Upper lobe of left lung (tissue), 4 donors: Measurements from ENCODE around the gene HTR2A.

Experiments
- EP300 ChIP-seq, 4 donors: sonication (generic); formaldehyde crosslinking; IDR thresholded peaks; one replicate each; pipeline ENCODE4 v1.5.1; 2017; ENCODE audit warnings: antibody characterized with exemption in 4 of 4, control low read depth in 2 of 4
- POLR2A ChIP-seq, 4 donors: fragments of 450-650 bp; IDR thresholded peaks; one replicate each; pipeline ENCODE4 v1.5.1; 2016 to 2017; ENCODE audit warnings: antibody characterized with exemption in 4 of 4, mild to moderate bottlenecking in 2 of 4
- POLR2AphosphoS5 ChIP-seq, 2 donors: sonication (generic); formaldehyde crosslinking; IDR thresholded peaks; one replicate each; pipeline ENCODE4 v1.5.1; 2017; ENCODE audit warnings: antibody characterized with exemption in 2 of 2
- TF ChIP-seq, protein P1 (sequence below), 6 experiments: fragments of 450-650 bp in 4 of 6; fragments of 200-600 bp in 2 of 6; sonication (generic) in 2 of 6; IDR thresholded peaks; one replicate each; pipeline ENCODE4 v1.5.1; 2016 to 2019; ENCODE audit warnings: antibody characterized with exemption in 6 of 6

DNA sequence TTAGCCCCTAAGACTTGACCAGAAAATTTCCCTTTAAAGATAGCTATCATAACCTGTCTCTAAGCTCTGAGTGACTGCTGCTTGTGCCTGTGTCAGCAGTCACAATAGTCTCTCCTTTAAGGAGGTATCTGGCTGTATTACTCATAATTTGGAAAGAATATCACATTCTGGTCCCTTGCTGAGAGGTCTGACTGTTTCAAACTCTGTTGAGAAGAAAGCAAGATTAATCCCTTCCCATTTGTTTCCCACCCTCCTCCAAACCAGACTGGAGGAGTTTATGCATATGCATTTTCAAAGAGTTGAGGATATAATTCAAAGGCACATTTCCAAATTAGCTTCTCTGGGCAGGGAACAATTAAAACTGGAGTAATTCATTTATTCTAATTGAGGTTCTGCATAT is 2.3 kb downstream of the HTR2A start:
- TF ChIP-seq, protein P1, sequence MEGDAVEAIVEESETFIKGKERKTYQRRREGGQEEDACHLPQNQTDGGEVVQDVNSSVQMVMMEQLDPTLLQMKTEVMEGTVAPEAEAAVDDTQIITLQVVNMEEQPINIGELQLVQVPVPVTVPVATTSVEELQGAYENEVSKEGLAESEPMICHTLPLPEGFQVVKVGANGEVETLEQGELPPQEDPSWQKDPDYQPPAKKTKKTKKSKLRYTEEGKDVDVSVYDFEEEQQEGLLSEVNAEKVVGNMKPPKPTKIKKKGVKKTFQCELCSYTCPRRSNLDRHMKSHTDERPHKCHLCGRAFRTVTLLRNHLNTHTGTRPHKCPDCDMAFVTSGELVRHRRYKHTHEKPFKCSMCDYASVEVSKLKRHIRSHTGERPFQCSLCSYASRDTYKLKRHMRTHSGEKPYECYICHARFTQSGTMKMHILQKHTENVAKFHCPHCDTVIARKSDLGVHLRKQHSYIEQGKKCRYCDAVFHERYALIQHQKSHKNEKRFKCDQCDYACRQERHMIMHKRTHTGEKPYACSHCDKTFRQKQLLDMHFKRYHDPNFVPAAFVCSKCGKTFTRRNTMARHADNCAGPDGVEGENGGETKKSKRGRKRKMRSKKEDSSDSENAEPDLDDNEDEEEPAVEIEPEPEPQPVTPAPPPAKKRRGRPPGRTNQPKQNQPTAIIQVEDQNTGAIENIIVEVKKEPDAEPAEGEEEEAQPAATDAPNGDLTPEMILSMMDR (IDR thresholded peaks at IDR 0.05) = no peak
- TF ChIP-seq EP300 (IDR thresholded peaks at IDR 0.05) (no peak), POLR2A (IDR thresholded peaks at IDR 0.05) (no peak), POLR2AphosphoS5 (IDR thresholded peaks at IDR 0.05) (no peak)
